GM12872 (cell line): ENCODE measurements around the gene ZNF683.

Source experiments
- CTCF ChIP-seq: IDR thresholded peaks from 3 replicates; pipeline ENCODE4 v1.5.1; 2011; ENCODE audit warnings: low read depth, mild to moderate bottlenecking, low read length, moderate library complexity; ENCODE audit not compliant: insufficient read depth

Gene ZNF683

GRCh38 chr1:26410706-26411623, 38.4 kb upstream of the ZNF683 start, which contains the start of gene LIN28A:
Gene LIN28A (plus strand): TSS chr1:26410817. CDS start chr1:26410892, 75 bp downstream.
- TF ChIP-seq CTCF, result no peak

- no peak for TF ChIP-seq CTCF
Measured at GRCh38 chr1:26409191-26409807, 36.7 kb upstream of the ZNF683 start.

GRCh38 chr1:26408604-26409003, 36.1 kb upstream of the ZNF683 start:
- no peak for TF ChIP-seq CTCF

GRCh38 chr1:26405281-26405915, 32.8 kb upstream of the ZNF683 start:
- no peak for TF ChIP-seq CTCF

GRCh38 chr1:26404641-26405040, 32.1 kb upstream of the ZNF683 start:
- TF ChIP-seq CTCF, result no peak

- TF ChIP-seq CTCF, result no peak
Measured at GRCh38 chr1:26403656-26404055, 31.1 kb upstream of the ZNF683 start.

- no peak for TF ChIP-seq CTCF
Measured at GRCh38 chr1:26401891-26402290, 29.3 kb upstream of the ZNF683 start.
